Activated CD4-positive, alpha-beta T cell treated with anti-CD3 and anti-CD28 coated beads for 36 hours (primary cell): ENCODE data around the gene SASH1. TPM values are rescaled to one million over a fixed set of nuclear protein-coding genes. Genes with fewer than 3 reads are reported as not detected.

Experiments
- ATAC-seq: fragments of 200-7000 bp; cut with Tn5 transposase; one replicate; pipeline ENCODE4 v1.10.0; 2021; ENCODE audit warnings: mild to moderate bottlenecking, moderate library complexity
- CTCF ChIA-PET: fragments of 350-600 bp; sonication (Branson Sonifier 250); formaldehyde crosslinking; loops from one replicate; lab custom pipeline; 2021; ENCODE audit warnings: antibody characterized with exemption; lab: Charles Lee
- POLR2A ChIA-PET: fragments of 350-600 bp; sonication (Branson Sonifier 250); formaldehyde crosslinking; loops from one replicate; lab custom pipeline; 2021; ENCODE audit warnings: antibody characterized with exemption, inconsistent platforms; lab: Charles Lee
- DNase-seq: peaks from one replicate; pipeline ENCODE4 v3.0.0-alpha.2; 2020
- H3K27ac Mint-ChIP-seq: one replicate; pipeline ENCODE4 v1.8.0; 2021; ENCODE audit warnings: mixed read lengths
- H3K27me3 Mint-ChIP-seq: one replicate; pipeline ENCODE4 v1.8.0; 2021; ENCODE audit warnings: mixed read lengths
- H3K36me3 Mint-ChIP-seq: one replicate; pipeline ENCODE4 v1.8.0; 2021; ENCODE audit warnings: low read depth, mixed read lengths
- H3K4me1 Mint-ChIP-seq: one replicate; pipeline ENCODE4 v1.8.0; 2021; ENCODE audit warnings: mixed read lengths
- H3K4me3 Mint-ChIP-seq: one replicate; pipeline ENCODE4 v1.8.0; 2021; ENCODE audit warnings: mild to moderate bottlenecking, moderate library complexity, mixed read lengths
- H3K9me3 Mint-ChIP-seq: one replicate; pipeline ENCODE4 v1.8.0; 2021; ENCODE audit warnings: low read depth, mixed read lengths
- intact Hi-C, 2 experiments: fragments of 100-400 bp; cut with DNase I in 1 of 2; cut with micrococcal nuclease in 1 of 2; formaldehyde crosslinking; loops; one replicate each; pipeline versions ENCODE4 v1.14.2 to v1.15.1; 2022 to 2024; cut with DNase I, micrococcal nuclease
- total RNA-seq, 2 experiments: library from RNA; stranded (reverse); gene quantifications; one replicate each; pipeline ENCODE4 v1.2.3, GENCODE V29; 2021

The SASH1 gene
- total RNA-seq, 2 experiments from 2014 or later, result 0.26 to 0.46 TPM

GRCh38 chr6:148465011-148465335 lies 122.3 kb downstream of the SASH1 start:
- DNase-seq (no peak), ATAC-seq (no peak)
- H3K27me3 Mint-ChIP-seq, result peaks cover 12% of the 10 kb centered on the region
- no peak overlapping the region for H3K4me3 Mint-ChIP-seq
- ChIA-PET CTCF (interaction anchor here (0.6 to 4.4 kb wide), 7 partner anchors 79 to 958 kb away, joined by 3 to 39 read pairs (median 4); no protein-coding TSS in a partner anchor), POLR2A (no interaction called here)
- intact Hi-C loops, result loop anchor here in 1 of 2 experiments (10.0 kb wide), 1 partner anchor 320 kb away; no protein-coding TSS in a partner anchor
- H3K4me1 Mint-ChIP-seq, result peaks cover 3% of the 10 kb centered on the region
- no peaks in the 10 kb centered on the region for H3K36me3 Mint-ChIP-seq
- H3K9me3 Mint-ChIP-seq, result no peaks in the 10 kb centered on the region
- no peak overlapping the region for H3K27ac Mint-ChIP-seq

DNA sequence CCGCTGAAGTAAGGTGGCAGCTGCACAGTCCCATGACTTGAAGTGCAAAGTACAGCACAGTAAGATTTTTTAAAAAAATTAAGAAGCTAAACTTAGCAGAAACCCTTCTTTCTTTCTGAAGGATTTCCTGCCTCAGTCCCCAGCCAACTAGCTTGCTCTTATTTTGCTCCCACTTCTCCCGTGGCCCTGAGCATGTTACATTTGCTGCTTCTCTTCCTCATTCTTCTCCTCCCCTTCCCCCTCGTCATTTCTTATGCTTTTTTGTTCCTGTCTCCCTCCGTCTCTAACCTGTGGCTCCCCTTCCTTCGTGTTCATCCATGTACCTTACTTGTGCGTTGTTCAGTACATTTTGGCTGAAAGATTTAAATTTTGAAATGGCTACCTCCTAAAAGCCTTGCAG lies 123.0 kb downstream of the SASH1 start:
- ATAC-seq, result no peak
- POLR2A ChIA-PET, result interaction anchor here (0.6 kb wide), 1 partner anchor 130 kb away, joined by 3 read pairs; no protein-coding TSS in a partner anchor

DNA sequence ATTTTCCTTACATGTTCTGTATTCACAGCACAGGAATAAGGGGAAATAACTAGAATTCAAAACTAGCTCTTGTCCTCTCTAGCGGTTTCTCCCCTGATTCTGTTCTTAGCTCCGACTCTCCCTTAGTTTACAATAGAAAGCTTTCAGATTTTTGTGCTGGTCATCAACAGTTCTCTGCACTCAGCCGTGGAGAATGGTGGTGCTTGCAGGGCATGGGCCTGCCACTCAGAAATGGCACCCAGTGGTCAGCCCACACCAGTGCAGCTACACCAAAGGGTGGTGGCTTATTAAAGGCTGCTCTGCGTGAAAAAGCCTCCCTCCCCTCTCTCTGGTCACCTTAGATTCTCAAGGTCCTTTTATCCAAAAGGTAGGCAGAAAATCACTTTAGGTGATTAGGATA lies 123.5 kb downstream of the SASH1 start:
- no peaks in the 10 kb centered on the region for H3K36me3 Mint-ChIP-seq
- POLR2A ChIA-PET, result no interaction called here
- no peak overlapping the region for H3K27ac Mint-ChIP-seq
- intact Hi-C loops, result loop anchor here in 1 of 2 experiments (10.0 kb wide), 1 partner anchor 321 kb away; no protein-coding TSS in a partner anchor
- CTCF ChIA-PET, result interaction anchor here (0.5 to 4.4 kb wide), 3 partner anchors 107 to 289 kb away, joined by 3 to 39 read pairs (median 3); no protein-coding TSS in a partner anchor
- no peak for ATAC-seq
- DNase-seq, result no peak
- H3K27me3 Mint-ChIP-seq, result peaks cover 15% of the 10 kb centered on the region
- H3K4me3 Mint-ChIP-seq, result no peak overlapping the region
- H3K4me1 Mint-ChIP-seq, result peaks cover 3% of the 10 kb centered on the region
- no peaks in the 10 kb centered on the region for H3K9me3 Mint-ChIP-seq

More for the DNA sequence above, 123.0 kb downstream of the SASH1 start:
- DNase-seq, result no peak
- Mint-ChIP-seq H3K9me3 (no peaks in the 10 kb centered on the region), H3K36me3 (no peaks in the 10 kb centered on the region), H3K4me1 (peaks cover 3% of the 10 kb centered on the region), H3K4me3 (no peak overlapping the region), H3K27me3 (peaks cover 15% of the 10 kb centered on the region), H3K27ac (no peak overlapping the region)
- intact Hi-C loops, result loop anchor here in 1 of 2 experiments (10.0 kb wide), 1 partner anchor 321 kb away; no protein-coding TSS in a partner anchor
- CTCF ChIA-PET, result interaction anchor here (0.6 to 4.4 kb wide), 3 partner anchors 286 to 473 kb away, joined by 3 to 39 read pairs (median 4); no protein-coding TSS in a partner anchor

DNA sequence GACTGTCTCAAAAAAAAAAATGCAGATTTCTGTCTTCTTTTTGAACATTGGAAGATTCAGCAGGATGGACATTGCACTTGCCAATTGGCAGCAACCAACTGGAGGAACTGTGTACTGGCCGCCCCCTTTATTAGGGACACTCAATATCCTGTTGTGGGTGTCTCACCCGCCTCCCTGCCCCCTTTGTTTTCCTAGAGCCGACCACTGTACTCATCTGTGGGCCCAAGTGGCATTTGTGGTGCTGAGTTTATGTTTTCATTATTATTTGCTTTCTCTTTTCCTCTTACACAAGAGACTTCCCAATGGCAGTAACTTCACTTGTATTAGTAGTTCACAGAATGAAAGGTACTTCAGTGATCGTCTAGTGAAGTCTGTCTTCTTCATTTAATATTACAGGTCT lies 125.3 kb downstream of the SASH1 start:
- no peak overlapping the region for H3K4me3 Mint-ChIP-seq

DNA sequence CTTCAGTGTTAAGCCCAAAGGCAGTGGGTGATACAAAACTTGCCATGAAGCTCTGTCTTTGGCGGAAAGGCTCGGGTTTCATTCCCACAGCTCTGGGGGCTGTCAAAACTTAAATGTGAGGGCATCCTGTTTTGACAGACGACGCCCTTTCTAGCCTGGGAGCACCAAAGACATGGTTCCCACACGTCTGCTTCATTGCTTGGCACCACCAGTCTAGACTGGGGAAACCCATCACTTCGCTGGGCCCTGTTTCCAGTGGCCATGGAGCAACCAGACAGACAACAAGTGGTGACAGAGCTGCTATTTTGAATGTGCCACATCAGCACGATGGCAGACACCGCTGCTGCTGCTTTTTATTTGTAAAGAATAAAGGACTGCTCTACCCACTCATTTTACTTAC lies 127.5 kb downstream of the SASH1 start:
- no peaks in the 10 kb centered on the region for H3K4me1 Mint-ChIP-seq
- ChIA-PET POLR2A (no interaction called here), CTCF (no interaction called here)
- no peak for ATAC-seq
- no peak overlapping the region for H3K4me3 Mint-ChIP-seq
- H3K27ac Mint-ChIP-seq, result no peak overlapping the region
- no peaks in the 10 kb centered on the region for H3K9me3 Mint-ChIP-seq
- intact Hi-C loops, result no loop called here
- peaks cover 19% of the 10 kb centered on the region for H3K27me3 Mint-ChIP-seq
- no peaks in the 10 kb centered on the region for H3K36me3 Mint-ChIP-seq
- DNase-seq, result no peak

More for the DNA sequence above, 125.3 kb downstream of the SASH1 start:
- ChIA-PET POLR2A (no interaction called here), CTCF (no interaction called here)
- Mint-ChIP-seq H3K36me3 (no peaks in the 10 kb centered on the region), H3K27me3 (peaks cover 17% of the 10 kb centered on the region), H3K4me1 (peaks cover 3% of the 10 kb centered on the region), H3K9me3 (no peaks in the 10 kb centered on the region), H3K27ac (no peak overlapping the region)
- ATAC-seq, result no peak
- DNase-seq, result no peak
- intact Hi-C loops, result loop anchor here in 1 of 2 experiments (10.0 kb wide), 1 partner anchor 323 kb away; no protein-coding TSS in a partner anchor

- H3K4me3 Mint-ChIP-seq, result no peak overlapping the region
- intact Hi-C loops, result no loop called here
- no peak for DNase-seq
- H3K9me3 Mint-ChIP-seq, result no peaks in the 10 kb centered on the region
- H3K27me3 Mint-ChIP-seq, result peaks cover 21% of the 10 kb centered on the region
- ATAC-seq, result no peak
- ChIA-PET CTCF (no interaction called here), POLR2A (no interaction called here)
- H3K4me1 Mint-ChIP-seq, result no peaks in the 10 kb centered on the region
- H3K27ac Mint-ChIP-seq, result no peak overlapping the region
- H3K36me3 Mint-ChIP-seq, result no peaks in the 10 kb centered on the region
Measured at GRCh38 chr6:148470606-148471465, 128.2 kb downstream of the SASH1 start.

- H3K9me3 Mint-ChIP-seq, result no peaks in the 10 kb centered on the region
- ChIA-PET CTCF (no interaction called here), POLR2A (no interaction called here)
- intact Hi-C loops, result no loop called here
- H3K27me3 Mint-ChIP-seq, result peaks cover 21% of the 10 kb centered on the region
- DNase-seq (no peak), ATAC-seq (no peak)
- H3K4me3 Mint-ChIP-seq, result no peak overlapping the region
- H3K36me3 Mint-ChIP-seq, result no peaks in the 10 kb centered on the region
- no peaks in the 10 kb centered on the region for H3K4me1 Mint-ChIP-seq
- H3K27ac Mint-ChIP-seq, result no peak overlapping the region
Measured at GRCh38 chr6:148471624-148472159, 129.1 kb downstream of the SASH1 start.

- POLR2A ChIA-PET, result no interaction called here
- peaks cover 21% of the 10 kb centered on the region for H3K27me3 Mint-ChIP-seq
Measured at GRCh38 chr6:148472171-148473105, 129.8 kb downstream of the SASH1 start.

DNA sequence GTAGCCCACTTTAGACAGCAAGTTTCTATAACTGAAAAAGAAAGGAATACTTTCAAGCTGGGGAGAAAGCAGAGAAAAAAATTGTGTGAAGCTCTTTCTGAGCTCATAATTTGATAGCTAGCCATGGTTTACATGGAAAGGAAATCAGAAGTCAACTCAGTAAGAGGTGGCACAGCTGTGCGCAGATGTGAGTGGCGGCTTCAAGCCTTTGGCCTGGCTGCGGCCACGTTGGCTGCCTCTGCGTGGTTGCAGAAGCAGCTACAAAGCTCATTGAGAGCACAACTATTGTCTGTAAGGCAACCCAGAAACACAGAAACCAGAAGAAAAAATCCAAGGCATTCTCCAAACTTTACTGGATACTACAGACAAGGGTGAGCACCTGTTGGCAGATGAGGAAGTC lies 136.9 kb downstream of the SASH1 start:
- no peak for DNase-seq
- no peaks in the 10 kb centered on the region for H3K4me1 Mint-ChIP-seq
- ATAC-seq, result no peak
- peaks cover 12% of the 10 kb centered on the region for H3K27me3 Mint-ChIP-seq
- H3K27ac Mint-ChIP-seq, result no peak overlapping the region
- POLR2A ChIA-PET, result no interaction called here
- H3K9me3 Mint-ChIP-seq, result no peaks in the 10 kb centered on the region
- H3K4me3 Mint-ChIP-seq, result no peak overlapping the region
- H3K36me3 Mint-ChIP-seq, result no peaks in the 10 kb centered on the region
- CTCF ChIA-PET, result no interaction called here
- intact Hi-C loops, result no loop called here

More at GRCh38 chr6:148472171-148473105, 129.8 kb downstream of the SASH1 start:
- no peak overlapping the region for H3K4me3 Mint-ChIP-seq
- H3K36me3 Mint-ChIP-seq, result no peaks in the 10 kb centered on the region
- intact Hi-C loops, result no loop called here
- H3K9me3 Mint-ChIP-seq, result no peaks in the 10 kb centered on the region
- ATAC-seq, result no peak
- no peak for DNase-seq
- no peak overlapping the region for H3K27ac Mint-ChIP-seq
- no peaks in the 10 kb centered on the region for H3K4me1 Mint-ChIP-seq
- CTCF ChIA-PET, result interaction anchor here (0.6 to 1.1 kb wide), 3 partner anchors 8 to 300 kb away, joined by 3 to 5 read pairs (median 3); no protein-coding TSS in a partner anchor

- Mint-ChIP-seq H3K9me3 (no peaks in the 10 kb centered on the region), H3K27me3 (peaks cover 9% of the 10 kb centered on the region), H3K4me3 (no peak overlapping the region), H3K4me1 (no peaks in the 10 kb centered on the region), H3K36me3 (no peaks in the 10 kb centered on the region), H3K27ac (no peak overlapping the region)
- ChIA-PET CTCF (interaction anchor here (0.9 kb wide), 1 partner anchor 10 kb away, joined by 3 read pairs; no protein-coding TSS in a partner anchor), POLR2A (no interaction called here)
- DNase-seq (no peak), ATAC-seq (no peak)
- intact Hi-C loops, result no loop called here
Measured at GRCh38 chr6:148487461-148487860, 144.8 kb downstream of the SASH1 start.
